OCI-LY7 (cell line): ENCODE results near the gene TFB1M. TPM values are rescaled to one million over a fixed set of nuclear protein-coding genes. Genes with fewer than 3 reads are reported as not detected.

Source experiments
- BruUV-seq: library from RNA; stranded (reverse); fragments of 400-500 nt; replicated peaks from 2 replicates; lab custom pipeline; 2021; lab: Mats Ljungman, UMichigan
- CTCF ChIA-PET: fragments of 300-600 bp; sonication (Branson Sonifier 250); formaldehyde crosslinking; loops from one replicate; lab custom pipeline; 2022; ENCODE audit warnings: antibody characterized with exemption; ENCODE audit not compliant: unreplicated experiment; lab: Charles Lee
- POLR2A ChIA-PET: fragments of 300-600 bp; sonication (Branson Sonifier 250); formaldehyde crosslinking; loops from one replicate; lab custom pipeline; 2022; ENCODE audit warnings: antibody characterized with exemption; lab: Charles Lee
- DNase-seq: peaks from one replicate; pipeline ENCODE4 v3.0.0-alpha.2; 2015; ENCODE audit warnings: low spot score
- H2AFZ ChIP-seq: fragments of 200-600 bp; sonication (generic), shearing (Covaris generic); 2 replicates; pipeline ENCODE4 v1.6.1; 2014; ENCODE audit warnings: mild to moderate bottlenecking, antibody characterized with exemption, low read length, moderate library complexity
- H3K27ac ChIP-seq: fragments of 200-600 bp; sonication (generic); 2 replicates; pipeline ENCODE4 v1.5.1; 2014; ENCODE audit warnings: mixed run types, low read depth, mild to moderate bottlenecking, moderate library complexity, low read length, inconsistent platforms; ENCODE audit not compliant: poor library complexity, severe bottlenecking
- H3K36me3 ChIP-seq: fragments of 200-600 bp; sonication (generic); 2 replicates; pipeline ENCODE4 v1.6.1; 2014; ENCODE audit warnings: mild to moderate bottlenecking, antibody characterized with exemption, low read length, moderate library complexity, mixed read lengths; ENCODE audit not compliant: insufficient read depth
- H3K4me1 ChIP-seq: fragments of 200-600 bp; sonication (generic); 2 replicates; pipeline ENCODE4 v1.5.1; 2014; ENCODE audit warnings: mild to moderate bottlenecking, low read length; ENCODE audit not compliant: insufficient read depth, poor library complexity, severe bottlenecking
- H3K4me2 ChIP-seq: fragments of 200-600 bp; sonication (generic); 2 replicates; pipeline ENCODE4 v1.6.1; 2014; ENCODE audit warnings: mild to moderate bottlenecking, low read length
- H3K4me3 ChIP-seq: fragments of 200-600 bp; sonication (generic); 2 replicates; pipeline ENCODE4 v1.5.1; 2014; ENCODE audit warnings: mild to moderate bottlenecking, low read depth, low read length; ENCODE audit not compliant: poor library complexity, severe bottlenecking
- H3K79me2 ChIP-seq: fragments of 200-600 bp; sonication (generic); 2 replicates; pipeline ENCODE4 v1.6.1; 2016; ENCODE audit warnings: low read depth, mild to moderate bottlenecking, low read length, moderate library complexity, mixed read lengths; ENCODE audit not compliant: insufficient read depth
- H3K9me2 ChIP-seq: fragments of 200-600 bp; sonication (generic); 2 replicates; pipeline ENCODE4 v1.6.1; 2016; ENCODE audit warnings: mild to moderate bottlenecking, low read length, mixed read lengths; ENCODE audit not compliant: insufficient read depth
- H3K9me3 ChIP-seq: fragments of 200-600 bp; sonication (generic); 2 replicates; pipeline ENCODE4 v1.6.1; 2014; ENCODE audit warnings: mild to moderate bottlenecking, mixed run types, low read length, mixed read lengths
- H4K20me1 ChIP-seq: fragments of 200-600 bp; sonication (generic); 2 replicates; pipeline ENCODE4 v1.6.1; 2014; ENCODE audit warnings: mild to moderate bottlenecking, antibody characterized with exemption, low read length, moderate library complexity, mixed read lengths; ENCODE audit not compliant: insufficient read depth
- CTCF ChIP-seq: fragments of 200-600 bp; sonication (generic); conservative IDR thresholded peaks from 2 replicates; pipeline ENCODE4 v1.5.1; 2014; ENCODE audit warnings: mild to moderate bottlenecking, antibody characterized with exemption, low read length, moderate library complexity, mixed read lengths
- EZH2phosphoT487 ChIP-seq: fragments of 200-600 bp; sonication (generic); IDR thresholded peaks from 2 replicates; pipeline ENCODE4 v1.6.1; 2018; ENCODE audit warnings: low read depth, borderline replicate concordance, mild to moderate bottlenecking, mixed run types, antibody characterized with exemption, low read length, moderate library complexity, mixed read lengths
- intact Hi-C: fragments of 100-400 bp; cut with micrococcal nuclease; formaldehyde crosslinking; loops from one replicate; pipeline ENCODE4 v1.10.0; 2022; ENCODE audit not compliant: unreplicated experiment
- total RNA-seq, 2 experiments: library from RNA; depleted of rRNA in 1 of 2; stranded (reverse); fragments of >200 nt in 1 of 2; shearing (Covaris generic) in 1 of 2; gene quantifications; 2 replicates each; pipeline ENCODE4 v1.2.3, GENCODE V29; 2014 to 2022

TFB1M gene
- total RNA-seq, 2 experiments from 2014 or later: 34.8 to 62.8 TPM

GRCh38 chr6:155253337-155253736 lies 60.9 kb downstream of the TFB1M start:
- Histone ChIP-seq H3K9me2 (no peaks in the 10 kb centered on the region), H4K20me1 (no peaks in the 10 kb centered on the region), H3K4me1 (no peaks in the 10 kb centered on the region), H3K27ac (no peak overlapping the region), H3K4me2 (no peak overlapping the region), H3K4me3 (no peak overlapping the region), H3K9me3 (no peaks in the 10 kb centered on the region), H3K79me2 (no peaks in the 10 kb centered on the region), H2AFZ (no peak overlapping the region), H3K36me3 (peaks cover 92% of the 10 kb centered on the region)
- ChIA-PET CTCF (no interaction called here), POLR2A (interaction anchor here (1.0 kb wide), 1 partner anchor 57 kb away, joined by 3 read pairs; no protein-coding TSS in a partner anchor)
- intact Hi-C loops: no loop called here
- TF ChIP-seq CTCF: no peak
- TF ChIP-seq EZH2phosphoT487: no peak
- BruUV-seq: no TSS peak
- DNase-seq: no peak

GRCh38 chr6:155252581-155252980 lies 61.7 kb downstream of the TFB1M start:
- Histone ChIP-seq H3K79me2 (no peaks in the 10 kb centered on the region), H3K9me3 (no peaks in the 10 kb centered on the region), H3K36me3 (peaks cover 93% of the 10 kb centered on the region), H2AFZ (no peak overlapping the region), H3K9me2 (no peaks in the 10 kb centered on the region), H3K27ac (no peak overlapping the region), H4K20me1 (no peaks in the 10 kb centered on the region), H3K4me2 (no peak overlapping the region), H3K4me3 (no peak overlapping the region), H3K4me1 (no peaks in the 10 kb centered on the region)
- DNase-seq: no peak
- intact Hi-C loops: no loop called here
- POLR2A ChIA-PET: interaction anchor here (0.7 to 1.8 kb wide), 5 partner anchors 24 to 194 kb away, joined by 3 to 5 read pairs (median 4); no protein-coding TSS in a partner anchor
- CTCF ChIA-PET: no interaction called here
- no TSS peak for BruUV-seq
- TF ChIP-seq CTCF (no peak), EZH2phosphoT487 (no peak)

- Histone ChIP-seq H3K9me3 (no peaks in the 10 kb centered on the region), H3K79me2 (no peaks in the 10 kb centered on the region), H2AFZ (no peak overlapping the region), H3K36me3 (peaks cover 86% of the 10 kb centered on the region), H4K20me1 (no peaks in the 10 kb centered on the region), H3K4me2 (no peak overlapping the region), H3K4me1 (no peaks in the 10 kb centered on the region), H3K27ac (no peak overlapping the region), H3K4me3 (no peak overlapping the region), H3K9me2 (no peaks in the 10 kb centered on the region)
- ChIA-PET POLR2A (interaction anchor here (0.5 to 1.8 kb wide), 2 partner anchors 26 to 157 kb away, joined by 3 to 4 read pairs; no protein-coding TSS in a partner anchor), CTCF (no interaction called here)
- intact Hi-C loops: no loop called here
- no peak for TF ChIP-seq EZH2phosphoT487
- TF ChIP-seq CTCF: no peak
- no peak for DNase-seq
- no TSS peak for BruUV-seq
These were observed 63.4 kb downstream of the TFB1M start for GRCh38 chr6:155250701-155251381.
